ENCODE results near the gene SLC7A6OS.

Gene SLC7A6OS

DNA sequence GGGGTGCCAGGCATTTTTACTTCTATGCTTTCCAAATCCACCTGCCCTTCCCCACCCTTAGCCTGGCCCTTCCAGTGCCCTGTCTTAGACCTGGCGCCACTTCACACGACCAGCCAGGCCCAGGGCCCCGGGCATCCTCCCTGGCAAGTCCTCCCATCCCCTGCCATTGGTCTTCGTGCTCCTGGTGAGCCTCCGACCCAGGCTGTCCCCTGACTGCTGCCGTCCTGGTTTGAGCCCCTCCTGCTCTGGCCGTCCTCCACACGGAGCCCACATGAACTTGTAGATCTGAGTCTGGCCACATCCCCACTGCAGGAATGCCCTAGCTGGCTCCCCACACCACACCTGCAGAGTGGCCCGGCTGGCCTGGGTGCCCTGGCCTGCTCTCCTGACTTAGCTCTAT, 44.1 kb upstream of the SLC7A6OS start:
- no peak overlapping the region for H3K18ac ChIP-seq (ENCODE audit: low read length)
- no peak overlapping the region for H4K91ac ChIP-seq (ENCODE audit: low read depth, low read length, poor library complexity)
- no CpG with 5 or more reads among the region's 9 CpGs for WGBS, 2 donors (ENCODE audit: extremely low coverage in 2 of 2, insufficient read length in 2 of 2, insufficient replicate concordance in 1 of 2)
- no peak overlapping the region for H2BK5ac ChIP-seq (ENCODE audit: low read length)
- DNase-seq (ENCODE audit: low spot score) = no peak
- no peak overlapping the region for H3K14ac ChIP-seq (ENCODE audit: low read length)
- peak overlapping the region; percentile 27 for H3K23ac ChIP-seq (ENCODE audit: low read depth, low read length, poor library complexity)
- H3K27ac ChIP-seq (replicated peaks; ENCODE audit: low read length) = no peak overlapping the region
- H2AK5ac ChIP-seq (ENCODE audit: low read depth, low read length) = no peak overlapping the region
- no peaks in the 10 kb centered on the region for H3K4me1 ChIP-seq (ENCODE audit: control insufficient read depth in 2 of 2, insufficient read depth in 1 of 2, low read depth in 1 of 2, low read length in 2 of 2)
- H2AFZ ChIP-seq (ENCODE audit: low read length) = no peak overlapping the region
- no peak overlapping the region for H4K8ac ChIP-seq (ENCODE audit: low read depth, low read length)
- H3K4me3 ChIP-seq (ENCODE audit: low read length in 2 of 2) = no peak overlapping the region
- peak overlapping the region; percentile 7 for H3K9ac ChIP-seq (ENCODE audit: low read depth, low read length, poor library complexity)
- H3K27me3 ChIP-seq (ENCODE audit: control insufficient read depth in 3 of 3, insufficient read depth in 3 of 3, low read depth in 1 of 3, low read length in 3 of 3) = no peaks in the 10 kb centered on the region
- H2BK12ac ChIP-seq (ENCODE audit: low read length) = no peak overlapping the region
- H2BK120ac ChIP-seq (ENCODE audit: low read depth, low read length) = no peak overlapping the region
- no peak overlapping the region for H2BK15ac ChIP-seq (ENCODE audit: low read length)
- no peak overlapping the region for H3K4ac ChIP-seq (ENCODE audit: low read length)
- H3K4me2 ChIP-seq (ENCODE audit: insufficient read depth, low read length, poor library complexity, severe bottlenecking) = no peak overlapping the region
- peaks cover 2% of the 10 kb centered on the region for H3K79me1 ChIP-seq (ENCODE audit: low read depth, low read length)
- no peaks in the 10 kb centered on the region for H3K9me3 ChIP-seq (replicated peaks in 1 of 2; ENCODE audit: control insufficient read depth in 2 of 2, insufficient read depth in 1 of 2, low read depth in 1 of 2, low read length in 2 of 2)
- peaks cover 40 to 90% of the 10 kb centered on the region in 2 donors for H3K36me3 ChIP-seq (replicated peaks in 1 of 2; ENCODE audit: control insufficient read depth in 2 of 2, insufficient read depth in 2 of 2, low read length in 2 of 2)

DNA sequence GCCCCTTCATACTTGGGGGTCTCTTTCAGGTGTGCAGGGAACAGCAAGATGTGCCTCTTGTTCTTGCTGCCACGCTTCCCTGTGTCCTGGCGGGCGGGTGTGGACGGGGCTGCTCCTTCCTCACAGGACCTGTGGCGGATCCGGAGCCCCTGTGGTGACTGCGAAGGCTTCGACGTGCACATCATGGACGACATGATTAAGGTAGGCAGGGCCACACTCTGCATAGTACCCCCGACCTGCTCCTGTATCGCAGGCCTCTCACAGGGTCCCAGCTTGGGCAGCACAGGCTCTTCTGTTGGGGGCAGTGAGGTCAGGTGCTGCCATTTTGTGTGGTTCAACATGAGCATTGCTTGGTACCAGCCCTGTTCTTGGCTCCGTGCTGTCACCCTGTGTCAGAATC, 42.6 kb upstream of the SLC7A6OS start:
- Histone ChIP-seq H3K18ac (ENCODE audit: low read length) (no peak overlapping the region), H3K23ac (ENCODE audit: low read depth, low read length, poor library complexity) (no peak overlapping the region), H3K36me3 (replicated peaks in 1 of 2; ENCODE audit: control insufficient read depth in 2 of 2, insufficient read depth in 2 of 2, low read length in 2 of 2) (peaks cover 48 to 99% of the 10 kb centered on the region in 2 donors), H2BK12ac (ENCODE audit: low read length) (no peak overlapping the region), H3K14ac (ENCODE audit: low read length) (no peak overlapping the region), H2BK5ac (ENCODE audit: low read length) (no peak overlapping the region), H3K4me1 (ENCODE audit: control insufficient read depth in 2 of 2, insufficient read depth in 1 of 2, low read depth in 1 of 2, low read length in 2 of 2) (no peaks in the 10 kb centered on the region), H3K4me3 (ENCODE audit: low read length in 2 of 2) (no peak overlapping the region), H3K4me2 (ENCODE audit: insufficient read depth, low read length, poor library complexity, severe bottlenecking) (no peak overlapping the region), H3K9ac (ENCODE audit: low read depth, low read length, poor library complexity) (no peak overlapping the region), H2BK120ac (ENCODE audit: low read depth, low read length) (no peak overlapping the region), H3K9me3 (replicated peaks in 1 of 2; ENCODE audit: control insufficient read depth in 2 of 2, insufficient read depth in 1 of 2, low read depth in 1 of 2, low read length in 2 of 2) (no peaks in the 10 kb centered on the region), H3K27me3 (ENCODE audit: control insufficient read depth in 3 of 3, insufficient read depth in 3 of 3, low read depth in 1 of 3, low read length in 3 of 3) (no peaks in the 10 kb centered on the region), H4K8ac (ENCODE audit: low read depth, low read length) (no peak overlapping the region), H2AK5ac (ENCODE audit: low read depth, low read length) (no peak overlapping the region), H3K27ac (replicated peaks; ENCODE audit: low read length) (no peak overlapping the region), H2AFZ (ENCODE audit: low read length) (no peak overlapping the region), H4K91ac (ENCODE audit: low read depth, low read length, poor library complexity) (no peak overlapping the region), H3K79me1 (ENCODE audit: low read depth, low read length) (no peaks in the 10 kb centered on the region), H2BK15ac (ENCODE audit: low read length) (no peak overlapping the region), H3K4ac (ENCODE audit: low read length) (no peak overlapping the region)
- WGBS, 2 donors (ENCODE audit: extremely low coverage in 2 of 2, insufficient read length in 2 of 2, insufficient replicate concordance in 1 of 2) = no CpG with 5 or more reads among the region's 13 CpGs
- DNase-seq (ENCODE audit: low spot score) = no peak

DNA sequence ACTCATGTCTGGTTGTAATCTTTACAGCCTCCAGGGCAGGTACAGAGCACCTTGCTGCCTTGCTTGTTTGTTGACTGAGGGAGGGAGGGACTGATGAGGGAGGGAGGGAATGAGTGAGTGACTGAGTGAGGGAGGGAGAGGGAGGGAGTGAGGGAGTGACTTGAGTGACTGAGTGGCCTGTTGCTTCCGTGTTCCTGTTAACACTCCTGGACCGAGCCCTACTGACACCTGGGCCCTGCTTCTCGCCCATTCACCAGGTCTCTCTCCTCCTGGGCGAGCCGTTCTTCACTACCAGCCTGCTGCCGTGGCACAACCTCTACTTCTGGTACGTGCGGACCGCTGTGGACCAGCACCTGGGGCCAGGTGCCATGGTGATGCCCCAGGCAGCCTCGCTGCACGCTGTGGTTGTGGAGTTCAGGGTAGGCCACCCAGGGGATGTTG, 41.3 kb upstream of the SLC7A6OS start:
- Histone ChIP-seq H3K27ac (replicated peaks; ENCODE audit: low read length) (no peak overlapping the region), H3K4me3 (ENCODE audit: low read length in 2 of 2) (no peak overlapping the region), H2BK12ac (ENCODE audit: low read length) (no peak overlapping the region), H3K27me3 (ENCODE audit: control insufficient read depth in 3 of 3, insufficient read depth in 3 of 3, low read depth in 1 of 3, low read length in 3 of 3) (no peaks in the 10 kb centered on the region), H3K4me1 (ENCODE audit: control insufficient read depth in 2 of 2, insufficient read depth in 1 of 2, low read depth in 1 of 2, low read length in 2 of 2) (no peaks in the 10 kb centered on the region), H4K91ac (ENCODE audit: low read depth, low read length, poor library complexity) (no peak overlapping the region), H2BK120ac (ENCODE audit: low read depth, low read length) (no peak overlapping the region), H2BK15ac (ENCODE audit: low read length) (no peak overlapping the region), H4K8ac (ENCODE audit: low read depth, low read length) (no peak overlapping the region), H3K18ac (ENCODE audit: low read length) (no peak overlapping the region), H2BK5ac (ENCODE audit: low read length) (no peak overlapping the region), H3K79me1 (ENCODE audit: low read depth, low read length) (peaks cover 2% of the 10 kb centered on the region), H3K36me3 (replicated peaks in 1 of 2; ENCODE audit: control insufficient read depth in 2 of 2, insufficient read depth in 2 of 2, low read length in 2 of 2) (peaks cover 52 to 99% of the 10 kb centered on the region in 2 donors), H2AK5ac (ENCODE audit: low read depth, low read length) (no peak overlapping the region), H3K4me2 (ENCODE audit: insufficient read depth, low read length, poor library complexity, severe bottlenecking) (no peak overlapping the region), H2AFZ (ENCODE audit: low read length) (no peak overlapping the region), H3K14ac (ENCODE audit: low read length) (no peak overlapping the region), H3K23ac (ENCODE audit: low read depth, low read length, poor library complexity) (no peak overlapping the region), H3K9me3 (replicated peaks in 1 of 2; ENCODE audit: control insufficient read depth in 2 of 2, insufficient read depth in 1 of 2, low read depth in 1 of 2, low read length in 2 of 2) (no peaks in the 10 kb centered on the region), H3K4ac (ENCODE audit: low read length) (no peak overlapping the region), H3K9ac (ENCODE audit: low read depth, low read length, poor library complexity) (peak overlapping the region; percentile 47)
- no peak for DNase-seq (ENCODE audit: low spot score)
- no CpG with 5 or more reads among the region's 11 CpGs for WGBS, 2 donors (ENCODE audit: extremely low coverage in 2 of 2, insufficient read length in 2 of 2, insufficient replicate concordance in 1 of 2)

DNA sequence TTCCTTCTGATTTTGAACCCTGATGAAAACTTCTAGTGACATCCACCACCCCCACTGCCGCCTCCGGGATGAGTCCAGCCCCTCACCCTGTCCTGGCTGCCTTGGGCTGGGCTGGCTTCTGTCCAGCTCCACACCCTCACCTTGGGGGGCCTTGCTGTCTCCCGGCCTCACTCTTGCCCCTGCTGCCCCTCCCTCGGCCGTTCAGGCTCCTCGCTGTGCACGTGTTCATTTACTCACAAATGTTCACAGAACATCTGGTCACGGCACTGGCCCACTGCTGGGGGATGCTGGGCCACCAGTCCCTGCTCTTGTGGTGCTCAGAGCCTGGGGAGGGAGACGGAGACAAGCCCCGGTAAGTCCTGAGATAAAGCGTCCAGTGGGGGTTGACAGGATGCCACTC, 40.7 kb upstream of the SLC7A6OS start:
- Histone ChIP-seq H2AFZ (ENCODE audit: low read length) (no peak overlapping the region), H3K18ac (ENCODE audit: low read length) (no peak overlapping the region), H3K27ac (replicated peaks; ENCODE audit: low read length) (no peak overlapping the region), H3K27me3 (ENCODE audit: control insufficient read depth in 3 of 3, insufficient read depth in 3 of 3, low read depth in 1 of 3, low read length in 3 of 3) (no peaks in the 10 kb centered on the region), H2BK5ac (ENCODE audit: low read length) (no peak overlapping the region), H3K4me1 (ENCODE audit: control insufficient read depth in 2 of 2, insufficient read depth in 1 of 2, low read depth in 1 of 2, low read length in 2 of 2) (no peaks in the 10 kb centered on the region), H3K9ac (ENCODE audit: low read depth, low read length, poor library complexity) (no peak overlapping the region), H2BK15ac (ENCODE audit: low read length) (no peak overlapping the region), H3K79me1 (ENCODE audit: low read depth, low read length) (peaks cover 2% of the 10 kb centered on the region), H3K9me3 (replicated peaks in 1 of 2; ENCODE audit: control insufficient read depth in 2 of 2, insufficient read depth in 1 of 2, low read depth in 1 of 2, low read length in 2 of 2) (no peaks in the 10 kb centered on the region), H3K4me2 (ENCODE audit: insufficient read depth, low read length, poor library complexity, severe bottlenecking) (no peak overlapping the region), H3K23ac (ENCODE audit: low read depth, low read length, poor library complexity) (no peak overlapping the region), H4K91ac (ENCODE audit: low read depth, low read length, poor library complexity) (no peak overlapping the region), H2BK12ac (ENCODE audit: low read length) (no peak overlapping the region), H3K4me3 (ENCODE audit: low read length in 2 of 2) (no peak overlapping the region), H3K4ac (ENCODE audit: low read length) (no peak overlapping the region), H3K36me3 (replicated peaks in 1 of 2; ENCODE audit: control insufficient read depth in 2 of 2, insufficient read depth in 2 of 2, low read length in 2 of 2) (peaks cover 56 to 99% of the 10 kb centered on the region in 2 donors), H2BK120ac (ENCODE audit: low read depth, low read length) (no peak overlapping the region), H4K8ac (ENCODE audit: low read depth, low read length) (no peak overlapping the region), H2AK5ac (ENCODE audit: low read depth, low read length) (no peak overlapping the region), H3K14ac (ENCODE audit: low read length) (no peak overlapping the region)
- no CpG with 5 or more reads among the region's 11 CpGs for WGBS, 2 donors (ENCODE audit: extremely low coverage in 2 of 2, insufficient read length in 2 of 2, insufficient replicate concordance in 1 of 2)
- no peak for DNase-seq (ENCODE audit: low spot score)
